K562 (cell line): Measurements from ENCODE around the gene CDC42SE2. TPM values are rescaled to one million over a fixed set of nuclear protein-coding genes. Genes with fewer than 3 reads are reported as not detected.

Source experiments
- ATAC-seq: fragments of 200-7000 bp; cut with Tn5 transposase; 3 replicates; pipeline ENCODE4 v1.9.1; 2020; ENCODE audit warnings: moderate library complexity
- BruUV-seq: library from RNA; stranded (reverse); fragments of 400-500 nt; replicated peaks from 2 replicates; lab custom pipeline; 2021; lab: Mats Ljungman, UMichigan
- CTCF ChIA-PET: fragments of 300-600 bp; formaldehyde crosslinking; extraction: SDS; loops from one replicate; lab custom pipeline; 2021; ENCODE audit warnings: low intra/inter-chr PET ratio; lab: Yijun Ruan, JAX
- POLR2A ChIA-PET: fragments of 300-600, 350-650 bp; sonication (Branson Sonifier 250); formaldehyde crosslinking; extraction: SDS; loops from one replicate; lab custom pipeline; 2021; ENCODE audit warnings: antibody characterized with exemption, inconsistent platforms; lab: Yijun Ruan, JAX
- DNase-seq, 4 experiments: peaks; one replicate each; pipeline versions ENCODE4 v3.0.0 to v3.0.0-alpha.2; 2011 to 2018; ENCODE audit warnings: low spot score in 3 of 4, mixed read lengths in 3 of 4; ENCODE audit errors: extremely low read depth in 1 of 4
- FAIRE-seq: peaks from 2 replicates; lab custom pipeline; 2011; peaks lifted over from hg19 to GRCh38; lab: Jason Lieb, UNC
- H2AFZ ChIP-seq: 2 replicates; pipeline ENCODE4 v1.6.0; 2011; ENCODE audit warnings: low read depth, low read length, control low read depth, inconsistent platforms
- H3K27ac ChIP-seq: fragments of 200-600 bp; 3 replicates; pipeline ENCODE4 v1.8.0; 2011; ENCODE audit warnings: low read depth, mild to moderate bottlenecking, control low read depth, inconsistent platforms, low read length, moderate library complexity, mixed read lengths; ENCODE audit errors: extremely low read depth
- H3K27me3 ChIP-seq, 2 experiments: fragments of 300-600 bp in 1 of 2; 2 replicates in 1 of 2; 3 replicates in 1 of 2; pipeline versions ENCODE4 v1.6.0 to v1.8.0; 2011; ENCODE audit warnings: inconsistent platforms in 2 of 2, low read length in 2 of 2, mild to moderate bottlenecking in 1 of 2, mixed read lengths in 1 of 2, moderate library complexity in 1 of 2; ENCODE audit not compliant: control insufficient read depth in 2 of 2, insufficient read depth in 2 of 2
- H3K36me3 ChIP-seq: fragments of 300-600 bp; 3 replicates; pipeline ENCODE4 v1.8.0; 2011; ENCODE audit warnings: mild to moderate bottlenecking, low read length, inconsistent platforms; ENCODE audit not compliant: control insufficient read depth, insufficient read depth
- H3K4me1 ChIP-seq, 2 experiments: fragments of 200-600 bp in 1 of 2; replicated peaks in 1 of 2; 2 replicates in 1 of 2; 3 replicates in 1 of 2; pipeline versions ENCODE4 v1.5.1 to v1.8.0; 2011; ENCODE audit warnings: inconsistent platforms in 2 of 2, low read length in 2 of 2, mild to moderate bottlenecking in 1 of 2, mixed read lengths in 1 of 2, moderate library complexity in 1 of 2; ENCODE audit not compliant: control insufficient read depth in 2 of 2, insufficient read depth in 2 of 2
- H3K4me2 ChIP-seq: 2 replicates; pipeline ENCODE4 v1.6.1; 2011; ENCODE audit warnings: low read length, control low read depth, inconsistent platforms, mixed read lengths; ENCODE audit not compliant: insufficient read depth
- H3K4me3 ChIP-seq: fragments of 200-600 bp; sonication (generic), shearing (Covaris generic); 2 replicates; pipeline ENCODE4 v1.5.1; 2016; ENCODE audit warnings: control low read depth, inconsistent platforms
- H3K79me2 ChIP-seq: fragments of 200-600 bp; 3 replicates; pipeline ENCODE4 v1.8.0; 2011; ENCODE audit warnings: low read length, inconsistent platforms; ENCODE audit not compliant: control insufficient read depth, insufficient read depth
- H3K9ac ChIP-seq, 2 experiments: 2 replicates each; pipeline versions ENCODE4 v1.6.0 to v1.6.1; 2011; ENCODE audit warnings: low read depth in 2 of 2, low read length in 2 of 2, control low read depth in 1 of 2, inconsistent platforms in 1 of 2, mild to moderate bottlenecking in 1 of 2, mixed read lengths in 1 of 2; ENCODE audit not compliant: insufficient read depth in 1 of 2
- H3K9me1 ChIP-seq: one replicate; pipeline ENCODE4 v1.6.0; 2011; ENCODE audit warnings: inconsistent platforms, mild to moderate bottlenecking, low read length, moderate library complexity; ENCODE audit not compliant: control insufficient read depth, insufficient read depth
- H3K9me3 ChIP-seq: replicated peaks from 2 replicates; pipeline ENCODE4 v1.5.1; 2011; ENCODE audit warnings: low read depth, low read length, inconsistent platforms; ENCODE audit not compliant: control insufficient read depth, insufficient read depth
- H4K20me1 ChIP-seq: replicated peaks from 2 replicates; pipeline ENCODE4 v1.6.1; 2011; ENCODE audit warnings: low read length, inconsistent platforms, mixed read lengths; ENCODE audit not compliant: control insufficient read depth, insufficient read depth
- E2F3 ChIP-seq: fragments of 250-450 bp; sonication (Bioruptor Pico); IDR thresholded peaks from 2 replicates; pipeline ENCODE4 v1.4.0; 2020; ENCODE audit warnings: mild to moderate bottlenecking
- FOXA3 ChIP-seq, 2 experiments: fragments of 450-650 bp in 1 of 2; sonication (generic) in 1 of 2; formaldehyde crosslinking; IDR thresholded peaks in 1 of 2; conservative IDR thresholded peaks in 1 of 2; 2 replicates each; pipeline versions ENCODE4 v1.4.0 to v1.8.0; 2020 to 2022; ENCODE audit warnings: mild to moderate bottlenecking in 2 of 2, missing genetic modification reagents in 1 of 2
- PHB2 ChIP-seq: fragments of 450-650 bp; IDR thresholded peaks from 2 replicates; pipeline ENCODE4 v1.6.1; 2017; ENCODE audit warnings: low read depth
- SMC3 ChIP-seq: conservative IDR thresholded peaks from 2 replicates; pipeline ENCODE4 v1.6.1; 2011; ENCODE audit warnings: low read depth, low read length, improper control_type of control experiment; ENCODE audit not compliant: insufficient read depth
- U2AF1 ChIP-seq: fragments of 200-400 bp; formaldehyde crosslinking; optimal IDR thresholded peaks from 2 replicates; pipeline ENCODE3; 2017; ENCODE audit warnings: mild to moderate bottlenecking, low read depth, low read length, moderate library complexity
- ZC3H8 ChIP-seq: fragments of 450-650 bp; IDR thresholded peaks from 2 replicates; pipeline ENCODE4 v1.6.1; 2017
- ZNF695 ChIP-seq: fragments of 450-650 bp; formaldehyde crosslinking; IDR thresholded peaks from 2 replicates; pipeline ENCODE4 v1.4.0; 2020; ENCODE audit warnings: mild to moderate bottlenecking, moderate library complexity
- WGBS: fragments of 100-300 bp; shearing (Covaris generic); methylation state at CpG from one replicate; pipeline ENCODE4 v1.1.6; 2016; ENCODE audit warnings: low coverage, mixed read lengths; ENCODE audit not compliant: insufficient coverage; ENCODE audit errors: missing lambda C conversion rate; 5-methylcytosine and 5-hydroxymethylcytosine counted together
- in situ Hi-C: fragments of 300-500 bp; cut with MboI; formaldehyde crosslinking; loops from 4 replicates; pipeline ENCODE4 v1.15.0; 2018; ENCODE audit warnings: inconsistent platforms, mixed read lengths
- intact Hi-C: fragments of 100-400 bp; cut with micrococcal nuclease; formaldehyde crosslinking; loops from 2 replicates; pipeline ENCODE4 v1.14.2; 2022
- polyA plus RNA-seq, 8 experiments: library from polyadenylated mRNA; depleted of rRNA in 4 of 8; stranded (reverse) in 5 of 8; unstranded in 3 of 8; fragments of >200 nt; fragmentation: Nextera tagmentation in 2 of 8; fragmentation: Illumina TruSeq in 1 of 8; extraction: Ambion mirVana in 2 of 8; extraction: Trizol in 1 of 8; gene quantifications; 2 replicates each; pipeline versions ENCODE4 v1.2.1 to v1.2.3, GENCODE V29; 2011 to 2014; ENCODE audit warnings: inconsistent platforms in 1 of 8, missing spikeins in 1 of 8
- total RNA-seq, 7 experiments: library from RNA; depleted of rRNA in 6 of 7; stranded (reverse); fragments of >200 nt in 6 of 7; fragmentation: Illumina TruSeq in 2 of 7; extraction: Trizol in 2 of 7; gene quantifications; 2 replicates each; pipeline versions ENCODE4 v1.2.1 to v1.2.3, GENCODE V29; 2011 to 2021; ENCODE audit warnings: low replicate concordance in 1 of 7

Gene CDC42SE2
- total and polyA plus RNA-seq, 9 of the 15 experiments (the other 6 are each of a cell fraction or from before 2014, with no cell fraction given), result 24.8 to 44.3 (median 32.7) TPM

DNA sequence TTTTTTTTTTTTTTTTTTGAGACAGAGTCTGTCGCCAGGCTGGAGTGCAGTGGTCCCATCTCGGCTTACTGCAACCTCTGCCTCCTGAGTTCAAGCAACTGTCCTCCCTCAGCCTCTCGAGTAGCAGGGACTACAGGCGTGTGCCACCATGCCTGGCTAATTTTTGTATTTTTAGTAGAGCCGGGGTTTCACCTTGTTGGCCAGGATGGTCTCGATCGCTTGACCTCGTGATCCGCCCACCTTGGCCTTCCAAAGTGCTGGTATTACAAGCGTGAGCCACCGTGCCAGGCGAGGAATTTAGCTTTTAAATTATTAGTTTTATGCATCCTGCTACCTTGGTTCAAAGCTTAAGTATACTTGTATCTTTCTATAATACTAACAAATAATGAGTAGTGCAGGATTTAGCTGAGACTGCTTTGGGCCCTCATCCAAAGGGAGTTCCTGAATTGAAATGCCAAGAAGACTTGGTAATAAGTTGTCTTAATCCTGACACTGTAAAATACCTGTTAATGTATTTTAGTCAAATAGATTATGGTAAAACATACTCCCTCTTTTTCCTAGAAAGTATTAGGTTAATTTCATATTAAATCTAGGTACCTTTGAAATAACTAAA, 5.0 kb downstream of the CDC42SE2 start:
- ChIA-PET CTCF (interaction anchor here (0.6 kb wide), 1 partner anchor 170 kb away, joined by 5 read pairs; no protein-coding TSS in a partner anchor), POLR2A (interaction anchor here (0.8 kb wide), 1 partner anchor 9 kb away, joined by 3 read pairs; no protein-coding TSS in a partner anchor)
- WGBS, result 97% methylated on average over 9 of the region's 12 CpGs
- H4K20me1 ChIP-seq, result peaks cover 8% of the 10 kb centered on the region
- no peaks in the 10 kb centered on the region for H3K27me3 ChIP-seq
- no peak overlapping the region for H3K4me3 ChIP-seq
- no peak overlapping the region for H2AFZ ChIP-seq
- no peaks in the 10 kb centered on the region for H3K36me3 ChIP-seq
- TF ChIP-seq ZNF695 (CRISPR knock-in tag) (no peak), SMC3 (no peak), PHB2 (no peak), FOXA3 (CRISPR knock-in tag; conservative IDR thresholded peaks at IDR 0.05 in 1 of 2, IDR thresholded peaks at IDR 0.05 in 1 of 2) (no peak), E2F3 (no peak), ZC3H8 (no peak), U2AF1 (no peak)
- no peak overlapping the region for H3K4me2 ChIP-seq
- no TSS peak for BruUV-seq
- no peak overlapping the region for H3K27ac ChIP-seq
- intact Hi-C loops, result no loop called here
- no peaks in the 10 kb centered on the region for H3K9me1 ChIP-seq
- H3K9me3 ChIP-seq, result no peaks in the 10 kb centered on the region
- H3K4me1 ChIP-seq, result peaks cover 0 to 4% of the 10 kb centered on the region in 2 experiments; a peak in 1 of 5 replicates
- ATAC-seq (no peak), DNase-seq (no peak), FAIRE-seq (no peak)
- in situ Hi-C loops, result no loop called here
- peaks cover 93% of the 10 kb centered on the region for H3K79me2 ChIP-seq
- no peak overlapping the region for H3K9ac ChIP-seq
